Fibroblast of pulmonary artery (primary cell): ENCODE measurements around the gene NTMT2.
A peak's percentile ranks its signal among the peaks of the same experiment; 100 is the strongest.
"Not testable (repeated sequence)": the region's sequence is repeated elsewhere in the genome, so short reads cannot be mapped to it uniquely, and the experiment has no call there.

Experiments
- DNase-seq: peaks from one replicate; pipeline ENCODE4 v3.0.0-alpha.2; 2010; ENCODE audit warnings: low read depth
- H3K4me3 ChIP-seq: replicated peaks from 2 replicates; pipeline ENCODE4 v1.5.1; 2011; ENCODE audit warnings: low read depth, mild to moderate bottlenecking, control low read depth, low read length, moderate library complexity
- TF ChIP-seq, protein P1 (sequence below): IDR thresholded peaks from 2 replicates; pipeline ENCODE4 v1.5.1; 2011; ENCODE audit warnings: mild to moderate bottlenecking, control low read depth, low read length, inconsistent platforms; ENCODE audit errors: missing control alignments

The NTMT2 gene

DNA sequence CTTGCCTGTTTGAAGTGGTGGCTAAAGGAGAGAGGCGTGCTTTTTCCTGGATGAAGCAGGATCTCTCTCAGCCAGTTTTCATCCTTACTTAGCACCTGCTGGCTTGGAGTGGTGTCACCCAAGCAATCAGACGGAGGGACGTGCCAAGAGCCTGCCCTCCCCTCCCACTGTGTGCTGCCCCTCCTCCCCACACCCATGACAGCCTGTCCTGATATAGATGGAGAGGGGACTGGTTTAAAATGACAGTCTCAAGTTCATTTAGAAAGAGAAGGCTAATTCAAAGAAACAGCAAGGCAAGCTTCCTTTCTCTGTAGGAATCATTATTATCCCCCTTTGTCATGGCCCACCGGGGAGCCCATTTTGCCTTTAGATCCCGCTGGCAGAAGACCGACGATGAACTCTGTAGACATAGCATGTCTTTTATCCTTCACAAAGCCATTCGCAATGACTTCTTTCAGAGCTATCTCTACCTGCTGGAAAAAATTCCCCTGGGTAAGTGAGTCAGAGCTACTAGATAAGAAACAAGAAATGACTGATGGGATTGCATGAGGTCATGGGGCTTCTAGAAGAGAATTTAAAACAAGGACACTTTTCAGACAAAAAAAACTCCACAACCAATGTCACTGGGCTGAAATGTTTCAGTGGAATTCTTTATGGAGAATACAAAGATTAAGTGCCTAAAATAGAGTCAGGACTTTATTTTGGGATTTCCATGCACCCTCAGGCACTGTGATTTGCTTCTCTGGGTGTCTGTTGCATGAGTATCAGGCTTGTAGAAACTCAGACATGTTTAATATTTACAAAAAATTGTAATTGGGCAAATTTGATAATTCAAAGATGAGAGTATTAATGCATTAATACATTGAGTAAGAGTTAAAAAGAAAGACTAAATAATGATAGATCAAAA, at the start of gene NTMT2:
Gene NTMT2, plus strand, starts transcription at position 190 of the 907 bp plus-strand sequence. Its CDS starts 149 bp downstream, at position 339.
- no peak within 1 kb of the TSS for H3K4me3 ChIP-seq
- peak; percentile 26 for DNase-seq

DNA sequence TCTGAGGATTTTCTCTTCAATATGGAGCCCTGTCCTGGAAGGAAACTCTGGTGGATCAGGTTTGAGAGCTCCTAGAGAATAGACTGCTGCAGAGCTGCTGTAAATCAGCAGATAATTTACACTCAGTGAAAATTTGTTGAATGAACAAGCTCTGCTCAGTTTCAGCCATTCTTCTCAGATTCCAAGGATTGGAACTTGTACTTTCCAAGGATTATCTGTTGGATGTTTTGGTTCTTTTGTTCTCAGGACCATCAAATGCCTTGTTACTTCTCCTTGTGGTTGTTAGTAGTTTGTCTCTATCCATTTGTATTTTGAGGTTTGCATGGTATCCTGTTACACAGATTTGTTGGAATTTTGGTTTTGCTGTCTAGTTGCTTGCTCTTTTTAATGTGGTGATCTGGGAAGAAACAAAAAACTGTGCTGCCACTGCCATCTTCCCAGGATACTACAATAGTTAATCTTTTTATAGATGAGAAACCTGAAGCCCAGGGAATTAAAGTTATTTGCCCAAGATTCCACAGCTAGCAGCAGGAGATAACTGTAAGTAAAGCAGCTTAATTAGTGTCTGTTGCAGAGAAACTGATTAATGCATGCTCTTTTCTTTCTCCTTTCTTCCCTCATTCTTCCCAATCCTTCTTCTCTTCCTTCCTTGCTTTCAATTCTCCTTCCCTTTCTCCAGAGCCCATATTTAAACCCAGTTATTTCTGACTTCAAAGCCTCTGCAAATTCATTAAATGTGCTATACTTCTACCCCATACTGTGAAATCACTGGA, 49.6 kb upstream of the NTMT2 start:
- no peak for DNase-seq
- TF ChIP-seq, protein P1, sequence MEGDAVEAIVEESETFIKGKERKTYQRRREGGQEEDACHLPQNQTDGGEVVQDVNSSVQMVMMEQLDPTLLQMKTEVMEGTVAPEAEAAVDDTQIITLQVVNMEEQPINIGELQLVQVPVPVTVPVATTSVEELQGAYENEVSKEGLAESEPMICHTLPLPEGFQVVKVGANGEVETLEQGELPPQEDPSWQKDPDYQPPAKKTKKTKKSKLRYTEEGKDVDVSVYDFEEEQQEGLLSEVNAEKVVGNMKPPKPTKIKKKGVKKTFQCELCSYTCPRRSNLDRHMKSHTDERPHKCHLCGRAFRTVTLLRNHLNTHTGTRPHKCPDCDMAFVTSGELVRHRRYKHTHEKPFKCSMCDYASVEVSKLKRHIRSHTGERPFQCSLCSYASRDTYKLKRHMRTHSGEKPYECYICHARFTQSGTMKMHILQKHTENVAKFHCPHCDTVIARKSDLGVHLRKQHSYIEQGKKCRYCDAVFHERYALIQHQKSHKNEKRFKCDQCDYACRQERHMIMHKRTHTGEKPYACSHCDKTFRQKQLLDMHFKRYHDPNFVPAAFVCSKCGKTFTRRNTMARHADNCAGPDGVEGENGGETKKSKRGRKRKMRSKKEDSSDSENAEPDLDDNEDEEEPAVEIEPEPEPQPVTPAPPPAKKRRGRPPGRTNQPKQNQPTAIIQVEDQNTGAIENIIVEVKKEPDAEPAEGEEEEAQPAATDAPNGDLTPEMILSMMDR, result no peak
- no peak overlapping the region for H3K4me3 ChIP-seq

More for the DNA sequence above, at the start of gene NTMT2:
- TF ChIP-seq, protein P1, result no peak

DNA sequence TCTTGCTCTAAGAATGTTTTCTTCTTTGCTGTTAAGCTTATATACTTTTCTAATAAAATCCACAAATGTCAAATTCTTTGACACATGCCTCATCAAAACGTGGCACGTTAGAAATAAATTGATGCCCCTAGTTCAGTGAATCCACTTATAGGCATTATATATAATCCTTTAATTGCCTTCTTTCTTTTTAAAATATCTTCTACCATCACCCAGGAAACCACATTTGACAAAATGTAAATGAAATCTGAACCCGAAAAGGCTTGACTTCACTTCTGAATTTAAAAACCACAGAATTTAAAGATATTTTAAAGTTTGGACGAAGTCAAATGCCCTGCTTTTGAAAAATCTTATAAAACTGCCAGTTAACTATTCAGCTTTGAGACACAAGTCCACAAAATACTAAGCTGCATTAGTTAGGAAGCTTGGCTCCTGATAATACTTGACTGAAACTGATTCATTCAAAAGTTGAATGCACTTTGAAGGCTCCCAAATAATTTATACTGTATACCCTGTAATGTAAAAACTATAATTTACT, 48.9 kb upstream of the NTMT2 start:
- H3K4me3 ChIP-seq, result no peak overlapping the region

DNA sequence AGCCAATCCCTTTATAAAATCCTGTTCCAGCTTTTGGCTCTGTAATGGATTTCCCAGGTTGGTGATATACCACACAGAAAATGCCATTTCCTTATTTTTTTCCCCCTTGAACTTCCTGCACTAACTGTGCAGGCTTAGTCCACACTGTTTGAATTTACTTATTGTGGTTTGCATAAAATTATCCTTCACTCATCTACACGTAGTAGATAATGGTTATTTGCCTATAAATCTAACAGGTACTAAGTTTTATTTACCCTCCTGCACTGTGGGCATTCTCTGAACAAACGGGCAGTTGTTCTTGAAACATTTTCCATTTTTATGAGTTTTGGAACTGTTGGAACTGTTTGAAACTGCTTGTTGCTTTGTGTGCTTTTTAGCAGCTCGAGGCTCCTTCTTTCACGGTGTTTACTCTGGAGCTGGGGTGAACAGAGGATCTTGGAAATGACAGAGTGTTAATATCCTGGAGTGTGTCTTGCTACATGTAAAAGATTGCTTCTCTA, 48.3 kb upstream of the NTMT2 start:
- TF ChIP-seq, protein P1, result no peak
- H3K4me3 ChIP-seq, result no peak overlapping the region
- no peak for DNase-seq

More for the DNA sequence above, 48.9 kb upstream of the NTMT2 start:
- TF ChIP-seq, protein P1, result no peak
- no peak for DNase-seq

DNA sequence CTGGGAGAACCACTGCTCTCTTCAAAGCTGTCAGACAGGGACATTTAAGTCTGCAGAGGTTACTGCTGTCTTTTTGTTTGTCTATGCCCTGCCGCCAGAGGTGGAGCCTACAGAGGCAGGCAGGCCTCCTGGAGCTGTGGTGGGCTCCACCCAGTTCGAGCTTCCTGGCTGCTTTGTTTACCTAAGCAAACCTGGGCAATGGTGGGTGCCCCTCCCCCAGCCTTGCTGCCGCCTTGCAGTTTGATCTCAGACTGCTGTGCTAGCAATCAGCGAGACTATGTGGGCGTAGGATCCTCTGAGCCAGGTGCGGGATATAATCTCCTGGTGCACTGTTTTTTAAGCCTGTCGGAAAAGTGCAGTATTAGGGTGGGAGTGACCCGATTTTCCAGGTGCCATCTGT, 32.6 kb upstream of the NTMT2 start:
- H3K4me3 ChIP-seq, DNase-seq: not testable (repeated sequence)

DNA sequence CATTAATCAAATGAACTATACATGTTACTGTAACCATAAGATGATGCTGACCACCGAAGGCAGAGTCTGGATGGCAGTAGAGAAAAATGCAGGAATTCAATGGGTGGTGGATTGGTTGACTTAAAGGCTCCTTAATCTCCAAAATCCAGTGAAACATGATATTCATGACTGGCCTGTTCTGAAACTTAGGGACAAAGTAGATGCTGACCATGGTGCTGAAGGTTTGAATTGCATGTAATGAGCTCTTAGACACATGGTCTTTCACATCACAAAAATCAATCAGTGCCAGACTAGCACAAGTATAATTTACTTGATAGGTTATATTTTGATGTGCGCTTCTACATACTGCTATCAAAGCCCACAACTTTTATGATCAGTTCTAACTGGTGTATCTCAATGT, 30.9 kb upstream of the NTMT2 start:
- no peak overlapping the region for H3K4me3 ChIP-seq
- peak; percentile 72 for DNase-seq
- TF ChIP-seq, protein P1, result no peak

DNA sequence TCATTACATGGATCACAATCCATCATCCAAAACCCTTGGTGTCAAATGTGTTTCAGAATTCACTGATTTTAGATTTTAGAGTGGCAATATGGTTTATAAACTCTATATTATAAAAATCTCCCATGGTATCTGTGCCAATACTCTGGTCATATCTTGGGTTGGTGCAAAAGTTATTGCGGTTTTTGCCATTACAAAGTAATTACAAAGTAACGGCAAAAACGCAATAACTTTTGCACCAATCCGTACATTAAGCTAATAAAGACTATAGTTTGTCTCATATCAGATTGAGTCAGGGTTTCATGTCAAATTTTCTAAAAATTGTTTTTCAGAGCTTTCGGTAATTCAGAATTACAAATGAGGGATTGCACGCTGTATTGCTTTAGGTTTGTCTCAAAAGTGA, 23.4 kb upstream of the NTMT2 start:
- TF ChIP-seq, protein P1, result no peak
- DNase-seq, result no peak

More for the DNA sequence above, 23.4 kb upstream of the NTMT2 start:
- H3K4me3 ChIP-seq, result no peak overlapping the region
